GM13976 (cell line): ENCODE data around the gene RNF212.

Experiments used
- DNase-seq: peaks from one replicate; pipeline ENCODE4 v3.0.0; 2012; ENCODE audit warnings: low spot score
- in situ Hi-C: fragments of 300-500 bp; cut with MboI; formaldehyde crosslinking; loops from one replicate; pipeline ENCODE4 v1.12.0; 2022; ENCODE audit warnings: low sequenced_read_pairs, mixed read lengths, inconsistent platforms; ENCODE audit not compliant: unreplicated experiment
- TF ChIP-seq, protein P1 (sequence below): IDR thresholded peaks from 2 replicates; pipeline ENCODE4 v1.5.1; 2012; ENCODE audit warnings: borderline replicate concordance, mild to moderate bottlenecking; ENCODE audit not compliant: insufficient read depth; ENCODE audit errors: extremely low read depth, missing control alignments, control extremely low read depth

RNF212 gene

DNA sequence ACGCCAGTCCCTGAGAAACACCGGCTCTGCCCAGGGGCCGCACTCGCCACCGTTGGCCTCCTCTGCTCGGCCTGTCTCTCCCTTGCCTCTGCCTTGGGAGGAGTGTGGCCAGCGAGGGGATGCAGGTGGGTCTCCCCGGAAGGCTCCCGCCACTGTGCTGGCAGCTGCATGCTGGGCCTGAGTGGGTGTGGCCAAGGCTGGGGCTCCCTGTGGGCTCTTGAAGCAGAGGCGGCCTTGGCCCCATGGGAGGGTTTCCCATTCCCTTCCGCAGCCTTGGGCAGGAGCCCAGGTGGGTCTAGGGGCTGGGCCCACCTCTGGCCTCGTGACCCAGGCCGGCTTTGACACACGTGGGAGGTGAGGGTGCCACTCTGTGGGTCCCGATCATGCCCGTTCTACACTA is 82.8 kb downstream of the RNF212 start:
- no peak for DNase-seq

DNA sequence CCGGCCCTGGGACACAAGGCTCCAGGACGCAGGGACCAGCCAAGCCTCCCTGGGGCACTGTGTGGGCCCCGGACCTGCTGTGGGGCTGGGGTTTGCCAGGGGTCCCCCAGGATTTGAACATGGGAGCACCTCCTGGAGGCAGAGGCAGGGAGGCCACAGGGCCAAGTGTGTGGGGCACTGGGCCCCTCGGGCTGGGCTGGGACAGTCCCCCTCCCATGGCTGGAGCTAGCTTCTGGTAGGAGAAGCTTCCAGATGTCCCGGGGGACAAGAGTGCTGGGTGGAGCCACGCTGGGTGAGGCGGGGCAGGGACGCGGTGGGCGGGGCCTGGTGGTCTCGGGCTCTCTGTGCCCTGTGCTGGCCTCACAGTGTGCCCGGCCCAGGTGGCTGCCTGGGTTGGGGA is 83.3 kb downstream of the RNF212 start:
- no peak for DNase-seq
- TF ChIP-seq, protein P1, sequence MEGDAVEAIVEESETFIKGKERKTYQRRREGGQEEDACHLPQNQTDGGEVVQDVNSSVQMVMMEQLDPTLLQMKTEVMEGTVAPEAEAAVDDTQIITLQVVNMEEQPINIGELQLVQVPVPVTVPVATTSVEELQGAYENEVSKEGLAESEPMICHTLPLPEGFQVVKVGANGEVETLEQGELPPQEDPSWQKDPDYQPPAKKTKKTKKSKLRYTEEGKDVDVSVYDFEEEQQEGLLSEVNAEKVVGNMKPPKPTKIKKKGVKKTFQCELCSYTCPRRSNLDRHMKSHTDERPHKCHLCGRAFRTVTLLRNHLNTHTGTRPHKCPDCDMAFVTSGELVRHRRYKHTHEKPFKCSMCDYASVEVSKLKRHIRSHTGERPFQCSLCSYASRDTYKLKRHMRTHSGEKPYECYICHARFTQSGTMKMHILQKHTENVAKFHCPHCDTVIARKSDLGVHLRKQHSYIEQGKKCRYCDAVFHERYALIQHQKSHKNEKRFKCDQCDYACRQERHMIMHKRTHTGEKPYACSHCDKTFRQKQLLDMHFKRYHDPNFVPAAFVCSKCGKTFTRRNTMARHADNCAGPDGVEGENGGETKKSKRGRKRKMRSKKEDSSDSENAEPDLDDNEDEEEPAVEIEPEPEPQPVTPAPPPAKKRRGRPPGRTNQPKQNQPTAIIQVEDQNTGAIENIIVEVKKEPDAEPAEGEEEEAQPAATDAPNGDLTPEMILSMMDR: no peak
- in situ Hi-C loops: no loop called here

More for the DNA sequence above, 82.8 kb downstream of the RNF212 start:
- in situ Hi-C loops: no loop called here
- TF ChIP-seq, protein P1: no peak

DNA sequence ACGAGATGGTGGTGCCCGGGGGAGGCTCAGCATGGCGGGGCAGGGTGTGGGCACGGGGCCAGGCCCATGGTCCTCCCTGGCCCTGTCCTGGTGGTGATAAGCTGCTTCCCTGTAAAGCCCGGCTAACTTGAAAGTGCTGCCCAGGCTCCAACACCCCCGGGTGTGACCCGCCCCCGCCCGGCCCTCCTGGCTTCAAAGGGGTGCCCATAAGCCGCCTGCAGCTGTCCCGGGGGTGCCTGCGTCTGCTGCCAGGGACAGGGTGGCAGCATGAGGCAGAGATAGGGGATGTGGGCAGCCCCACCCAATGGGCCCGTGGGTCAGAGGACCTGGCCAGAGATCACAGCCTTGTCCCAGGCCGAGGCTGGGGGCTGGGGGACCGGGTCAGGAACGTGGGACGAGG is 83.8 kb downstream of the RNF212 start:
- in situ Hi-C loops: no loop called here
- DNase-seq: no peak
- TF ChIP-seq, protein P1: no peak

DNA sequence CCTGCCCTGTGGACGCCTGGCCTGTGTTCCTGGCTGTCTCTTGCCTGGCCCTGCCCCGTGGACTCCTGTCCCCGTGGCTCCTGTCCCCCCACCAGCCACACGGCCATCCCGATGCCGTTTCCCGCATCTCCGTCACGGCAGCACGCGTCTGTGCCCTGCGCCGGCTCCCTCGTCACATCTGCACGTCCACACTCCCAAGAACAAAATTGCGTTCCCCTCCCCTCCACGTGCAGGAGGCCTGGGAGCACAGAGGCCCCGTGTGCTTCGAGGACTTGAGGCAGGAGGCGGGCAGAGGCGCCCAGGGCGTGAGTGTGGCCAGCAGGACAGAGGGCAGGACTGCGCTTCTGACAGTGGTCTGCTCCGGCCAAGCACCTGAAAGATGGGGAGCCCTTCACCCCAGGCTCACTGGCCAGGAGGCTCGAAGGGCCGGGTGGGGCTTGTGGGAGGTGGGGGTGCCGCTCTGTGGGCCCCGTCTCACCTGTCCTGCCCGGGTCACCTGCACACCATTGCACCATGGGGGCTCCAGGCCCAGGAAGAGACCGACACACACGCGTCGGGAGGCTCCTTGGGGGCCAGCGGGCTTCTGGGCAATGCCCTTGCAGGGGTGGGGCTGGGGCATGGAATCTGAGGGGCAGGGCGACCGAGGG is 84.7 kb downstream of the RNF212 start:
- in situ Hi-C loops: no loop called here
- no peak for DNase-seq
- TF ChIP-seq, protein P1: no peak

DNA sequence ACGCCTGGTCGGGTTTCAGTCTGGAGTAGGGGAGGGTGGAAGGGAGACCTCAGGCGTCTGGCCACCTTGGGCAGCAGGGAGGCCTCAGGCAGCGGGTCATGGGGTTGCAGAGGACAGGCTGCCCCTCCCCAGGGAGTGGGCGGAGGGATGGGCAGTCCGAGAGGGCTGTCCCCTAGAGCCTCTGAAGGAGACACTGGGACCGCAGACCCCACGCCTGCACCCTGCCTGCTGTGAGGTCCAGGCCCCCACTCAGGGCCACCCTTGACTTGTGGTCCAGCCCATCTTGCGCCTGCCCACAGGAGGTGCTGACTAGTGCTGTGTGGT is 85.5 kb downstream of the RNF212 start:
- no peak for DNase-seq
- in situ Hi-C loops: no loop called here
- TF ChIP-seq, protein P1: no peak

DNA sequence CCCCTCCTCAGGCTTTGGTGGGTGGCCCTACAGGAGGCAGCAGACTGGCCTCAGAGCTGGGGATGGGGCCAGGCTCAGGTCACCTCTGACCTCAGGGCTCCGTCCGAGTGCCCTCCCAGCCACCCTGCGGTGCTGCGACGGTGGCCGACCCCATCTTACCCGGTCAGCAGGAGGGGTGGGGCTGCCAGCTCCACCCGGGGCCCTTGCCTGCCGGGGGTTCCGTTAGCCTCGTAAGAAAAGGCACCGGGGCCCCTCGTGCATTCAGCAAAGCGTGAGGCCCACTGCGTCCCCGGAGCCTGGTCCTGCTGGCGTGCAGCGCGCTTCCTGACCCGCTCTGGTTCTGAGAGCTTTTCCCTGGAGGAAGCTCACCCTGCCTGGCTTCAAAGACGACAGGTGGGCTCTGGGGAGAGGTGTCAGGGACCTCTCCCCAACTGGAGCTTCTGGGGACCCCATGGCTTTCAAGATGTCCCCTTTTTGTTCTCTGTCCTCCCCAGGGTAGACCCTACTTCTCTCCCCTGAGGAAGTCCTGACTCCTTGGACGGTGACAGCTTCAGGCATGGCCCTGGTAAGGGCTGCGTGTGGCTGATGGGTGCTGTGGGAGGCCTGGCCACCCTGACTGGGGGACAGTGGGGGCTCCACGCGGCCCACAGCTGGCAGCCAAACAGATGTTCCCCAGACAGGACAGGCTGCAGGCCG is 86.0 kb downstream of the RNF212 start:
- TF ChIP-seq, protein P1: no peak
- in situ Hi-C loops: no loop called here
- no peak for DNase-seq
